Heart right ventricle (tissue), 16 donors: ENCODE data around the gene DLG5. TPM values are rescaled to one million over a fixed set of nuclear protein-coding genes. Genes with fewer than 3 reads are reported as not detected.

ENCODE experiments used
- ATAC-seq, 8 donors: fragments of 200-7000 bp; cut with Tn5 transposase; one replicate each; pipeline ENCODE4 v1.9.1; 2020; ENCODE audit warnings: mild to moderate bottlenecking in 8 of 8, moderate library complexity in 8 of 8, moderate number of reproducible peaks in 1 of 8
- DNase-seq, 2 donors: peaks; one replicate each; pipeline ENCODE4 v3.0.0-alpha.2; 2020
- H3K27ac ChIP-seq, 10 donors: fragments of 200-600 bp; sonication (generic) in 2 of 10; one replicate each; pipeline versions ENCODE4 v1.5.0 to v1.8.0; 2020 to 2022; ENCODE audit warnings: mild to moderate bottlenecking in 3 of 10
- H3K27me3 ChIP-seq, 7 donors: fragments of 200-600 bp; one replicate each; pipeline ENCODE4 v1.8.0; 2021 to 2022; ENCODE audit warnings: mild to moderate bottlenecking in 2 of 7
- H3K36me3 ChIP-seq, 9 donors: fragments of 200-600 bp; sonication (generic) in 1 of 9; one replicate each; pipeline versions ENCODE4 v1.5.0 to v1.8.0; 2020 to 2022; ENCODE audit warnings: mild to moderate bottlenecking in 2 of 9
- H3K4me1 ChIP-seq, 9 donors: fragments of 200-600 bp; sonication (generic) in 1 of 9; one replicate each; pipeline versions ENCODE4 v1.5.0 to v1.8.0; 2020 to 2022; ENCODE audit warnings: mild to moderate bottlenecking in 4 of 9
- H3K4me3 ChIP-seq, 10 donors: fragments of 200-600 bp; sonication (generic) in 2 of 10; one replicate each; pipeline versions ENCODE4 v1.5.0 to v1.8.0; 2020 to 2022; ENCODE audit warnings: mild to moderate bottlenecking in 7 of 10, moderate library complexity in 2 of 10
- H3K9me3 ChIP-seq, 11 donors: fragments of 200-600 bp in 10 of 11; sonication (generic) in 2 of 11; one replicate each; pipeline versions ENCODE4 v1.5.0 to v1.8.0; 2013 to 2022; ENCODE audit warnings: mild to moderate bottlenecking in 2 of 11, control low read depth in 1 of 11, moderate library complexity in 1 of 11
- WGBS, 2 donors: extraction: QIAGEN DNeasy Blood & Tissue Kit; methylation state at CpG; one replicate each; pipeline ENCODE4 v1.1.7; 2013; ENCODE audit warnings: inconsistent platforms in 1 of 2; 5-methylcytosine and 5-hydroxymethylcytosine counted together
- intact Hi-C, 10 donors: fragments of 100-400 bp; cut with DNase I; formaldehyde crosslinking; loops; one replicate each; pipeline versions ENCODE4 v1.11.1 to v1.14.2; 2022
- polyA plus RNA-seq, 2 donors: library from polyadenylated mRNA; stranded (reverse); fragments of 200-250 nt; gene quantifications; one replicate each; pipeline ENCODE4 v1.2.3, GENCODE V29; 2013
- total RNA-seq, 10 donors: library from RNA; stranded (reverse); fragmentation: NEBNext Ultra II Directional in 3 of 10; extraction: Animal tissue kit (Norgen Biotek cat#: 25700) in 3 of 10; gene quantifications; one replicate each; pipeline versions ENCODE4 v1.2.1 to v1.2.4, GENCODE V29; 2021 to 2023
- TF ChIP-seq, protein P1 (sequence below), 9 donors: fragments of 200-600 bp; sonication (generic) in 2 of 9; IDR thresholded peaks; one replicate each; pipeline versions ENCODE4 v1.5.0 to v1.8.0; 2021 to 2022; ENCODE audit warnings: antibody characterized with exemption in 9 of 9, mild to moderate bottlenecking in 5 of 9, moderate library complexity in 1 of 9
- donor health status: Arrhythmogenic right ventricular cardiomyopathy.
- donor health status: ischemic (EF 13 %, LVEDD 7.1; RV severe dilation, severe dysfunction).
- donor health status: healthy with polysubstance abuse.
- donor health status: DM: no; HTN: yes; CAD: no.
- donor health status: DM: no; HTN: no; CAD: no.
- donor health status: ischemic (EF 25% LVEDD 6.9; RV normal size, moderate dysfunction).
- donor health status: ischemic (EF 25% LVEDD 5.7; RV mildly dilated, moderate dysfunction).
- donor health status: healthy.
- donor health status: DM: yes; HTN: yes; CAD: no.
- donor health status: Ischemic cardiomyopathy.
- donor health status: ischemic (EF 35%, LVEDD 5.7; RV mildly dilated, moderate dysfunction).
- donor health status: nonischemic (EF 11% LVEDD 7.7; RV severe dilation, severe dysfunction).
- donor health status: DM: yes; HTN: yes; CAD: no.
- donor health status: PGD.
- donor health status: ischemic (EF 29% LVEDD 5.4; RV normal size, mild dysfunction).
- donor health status: nonischemic (EF 23%, LVEDD 6.1; RV moderate dilation, normal function).

DLG5 gene
- total and polyA plus RNA-seq, 12 donors: 5.0 to 14.1 (median 10.8) TPM

GRCh38 chr10:77810446-77811335 lies 115.9 kb downstream of the DLG5 start:
- no peak overlapping the region for H3K4me3 ChIP-seq
- H3K27ac ChIP-seq: no peak overlapping the region
- H3K36me3 ChIP-seq: peaks cover 0 to 98% (median 52%) of the 10 kb centered on the region in 9 donors
- no peaks in the 10 kb centered on the region for H3K9me3 ChIP-seq
- ATAC-seq (no peak), DNase-seq (no peak)
- WGBS, 2 donors: 94% methylated on average over 22 to 23 of the region's 23 CpGs
- no peaks in the 10 kb centered on the region for H3K27me3 ChIP-seq
- intact Hi-C loops: no loop called here
- no peaks in the 10 kb centered on the region for H3K4me1 ChIP-seq
- TF ChIP-seq, protein P1, sequence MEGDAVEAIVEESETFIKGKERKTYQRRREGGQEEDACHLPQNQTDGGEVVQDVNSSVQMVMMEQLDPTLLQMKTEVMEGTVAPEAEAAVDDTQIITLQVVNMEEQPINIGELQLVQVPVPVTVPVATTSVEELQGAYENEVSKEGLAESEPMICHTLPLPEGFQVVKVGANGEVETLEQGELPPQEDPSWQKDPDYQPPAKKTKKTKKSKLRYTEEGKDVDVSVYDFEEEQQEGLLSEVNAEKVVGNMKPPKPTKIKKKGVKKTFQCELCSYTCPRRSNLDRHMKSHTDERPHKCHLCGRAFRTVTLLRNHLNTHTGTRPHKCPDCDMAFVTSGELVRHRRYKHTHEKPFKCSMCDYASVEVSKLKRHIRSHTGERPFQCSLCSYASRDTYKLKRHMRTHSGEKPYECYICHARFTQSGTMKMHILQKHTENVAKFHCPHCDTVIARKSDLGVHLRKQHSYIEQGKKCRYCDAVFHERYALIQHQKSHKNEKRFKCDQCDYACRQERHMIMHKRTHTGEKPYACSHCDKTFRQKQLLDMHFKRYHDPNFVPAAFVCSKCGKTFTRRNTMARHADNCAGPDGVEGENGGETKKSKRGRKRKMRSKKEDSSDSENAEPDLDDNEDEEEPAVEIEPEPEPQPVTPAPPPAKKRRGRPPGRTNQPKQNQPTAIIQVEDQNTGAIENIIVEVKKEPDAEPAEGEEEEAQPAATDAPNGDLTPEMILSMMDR (IDR thresholded peaks at IDR 0.05): no peak

GRCh38 chr10:77809336-77809735 lies 117.2 kb downstream of the DLG5 start:
- Histone ChIP-seq H3K4me1 (no peaks in the 10 kb centered on the region), H3K9me3 (no peaks in the 10 kb centered on the region), H3K27ac (no peak overlapping the region), H3K27me3 (no peaks in the 10 kb centered on the region), H3K36me3 (peaks cover 0 to 99% (median 60%) of the 10 kb centered on the region in 9 donors), H3K4me3 (no peak overlapping the region)
- 95 to 97% methylated on average over 8 of the region's 8 CpGs for WGBS, 2 donors
- ATAC-seq: no peak
- intact Hi-C loops: no loop called here
- TF ChIP-seq, protein P1 (IDR thresholded peaks at IDR 0.05): no peak
- DNase-seq: no peak

DNA sequence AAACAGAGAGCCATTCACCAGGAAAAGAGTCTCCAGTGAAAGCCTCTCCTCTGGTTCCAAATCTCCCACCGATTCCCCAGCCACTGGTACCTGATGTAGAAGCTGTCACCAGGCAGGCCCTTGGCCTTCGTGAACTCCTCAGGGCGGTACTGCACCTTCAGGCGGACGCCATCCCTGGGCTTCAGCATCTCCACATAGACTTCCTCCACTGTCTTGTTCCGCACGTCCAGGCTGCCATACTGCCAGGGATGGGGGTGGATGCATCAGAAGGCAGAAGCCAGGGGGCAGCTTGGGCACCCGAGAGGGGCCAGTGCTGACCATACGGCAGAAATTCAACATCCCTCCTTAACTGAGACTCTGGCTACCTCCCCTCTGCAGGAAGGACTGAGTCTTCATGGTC lies 118.8 kb downstream of the DLG5 start:
- DNase-seq (no peak), ATAC-seq (no peak)
- Histone ChIP-seq H3K27ac (no peak overlapping the region), H3K4me1 (no peaks in the 10 kb centered on the region), H3K4me3 (no peak overlapping the region), H3K27me3 (no peaks in the 10 kb centered on the region), H3K36me3 (peaks cover 0 to 100% (median 56%) of the 10 kb centered on the region in 9 donors), H3K9me3 (no peaks in the 10 kb centered on the region)
- WGBS, 2 donors: 95 to 98% methylated on average over 9 of the region's 9 CpGs
- TF ChIP-seq, protein P1 (IDR thresholded peaks at IDR 0.05): no peak
- intact Hi-C loops: no loop called here

- WGBS, 2 donors: 89 to 90% methylated on average over 19 of the region's 19 CpGs
- intact Hi-C loops: no loop called here
- H3K4me1 ChIP-seq: no peaks in the 10 kb centered on the region
- H3K27me3 ChIP-seq: no peaks in the 10 kb centered on the region
- ATAC-seq (no peak), DNase-seq (no peak)
- no peaks in the 10 kb centered on the region for H3K9me3 ChIP-seq
- H3K27ac ChIP-seq: no peak overlapping the region
- peaks cover 0 to 100% (median 51%) of the 10 kb centered on the region in 9 donors for H3K36me3 ChIP-seq
- no peak overlapping the region for H3K4me3 ChIP-seq
- TF ChIP-seq, protein P1 (IDR thresholded peaks at IDR 0.05): no peak
These were observed 119.9 kb downstream of the DLG5 start for GRCh38 chr10:77806511-77807157.
